ENCODE measurements around the gene SPATA6L.
A peak's percentile ranks its signal among the peaks of the same experiment; 100 is the strongest.

Gene SPATA6L

DNA sequence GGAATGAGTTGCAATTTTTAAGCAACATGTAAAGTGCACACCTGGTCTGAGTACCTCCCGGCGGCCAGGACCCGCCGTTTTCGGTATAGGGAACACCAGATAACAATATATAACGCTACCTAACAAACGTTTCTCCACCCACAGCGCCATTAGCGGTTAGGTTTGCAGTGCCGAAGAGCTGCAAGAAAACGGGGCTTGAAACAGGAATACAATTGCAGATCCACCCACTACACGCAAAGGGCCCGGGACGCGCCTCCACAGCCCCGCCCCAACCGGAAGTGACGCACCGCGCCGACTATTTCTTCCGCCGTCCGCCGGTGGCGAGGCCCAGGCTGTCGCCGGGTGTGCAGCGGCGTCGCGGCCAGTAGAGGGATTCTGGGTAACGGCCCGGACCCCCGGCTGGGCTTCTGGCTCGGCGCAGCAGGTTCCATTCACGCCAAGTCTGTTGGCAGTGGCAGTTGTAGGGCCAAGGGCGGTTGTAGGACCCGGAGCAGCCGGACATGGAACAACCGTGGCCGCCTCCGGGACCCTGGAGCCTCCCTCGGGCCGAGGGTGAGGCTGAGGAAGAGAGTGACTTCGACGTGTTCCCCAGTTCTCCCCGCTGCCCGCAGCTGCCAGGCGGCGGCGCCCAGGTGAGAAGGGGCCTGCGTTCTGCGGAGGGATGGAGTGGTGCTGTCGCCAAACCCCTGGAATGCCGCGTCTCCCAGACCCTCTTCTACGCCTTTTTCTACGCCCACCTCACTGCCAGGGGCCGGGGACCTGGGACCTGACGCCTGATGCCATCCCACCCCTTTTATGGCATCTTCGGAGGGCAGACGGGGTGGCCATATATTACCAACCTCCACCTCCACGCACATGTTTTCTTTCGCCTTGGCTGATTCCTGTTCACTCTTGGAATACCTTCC, 13.2 kb upstream of the SPATA6L start, which contains the start of gene CDC37L1:
TSS of gene CDC37L1 (plus strand) at position 302 of the 905 bp plus-strand sequence. CDS start at position 501, 199 bp downstream.
- TF ChIP-seq, protein P1, sequence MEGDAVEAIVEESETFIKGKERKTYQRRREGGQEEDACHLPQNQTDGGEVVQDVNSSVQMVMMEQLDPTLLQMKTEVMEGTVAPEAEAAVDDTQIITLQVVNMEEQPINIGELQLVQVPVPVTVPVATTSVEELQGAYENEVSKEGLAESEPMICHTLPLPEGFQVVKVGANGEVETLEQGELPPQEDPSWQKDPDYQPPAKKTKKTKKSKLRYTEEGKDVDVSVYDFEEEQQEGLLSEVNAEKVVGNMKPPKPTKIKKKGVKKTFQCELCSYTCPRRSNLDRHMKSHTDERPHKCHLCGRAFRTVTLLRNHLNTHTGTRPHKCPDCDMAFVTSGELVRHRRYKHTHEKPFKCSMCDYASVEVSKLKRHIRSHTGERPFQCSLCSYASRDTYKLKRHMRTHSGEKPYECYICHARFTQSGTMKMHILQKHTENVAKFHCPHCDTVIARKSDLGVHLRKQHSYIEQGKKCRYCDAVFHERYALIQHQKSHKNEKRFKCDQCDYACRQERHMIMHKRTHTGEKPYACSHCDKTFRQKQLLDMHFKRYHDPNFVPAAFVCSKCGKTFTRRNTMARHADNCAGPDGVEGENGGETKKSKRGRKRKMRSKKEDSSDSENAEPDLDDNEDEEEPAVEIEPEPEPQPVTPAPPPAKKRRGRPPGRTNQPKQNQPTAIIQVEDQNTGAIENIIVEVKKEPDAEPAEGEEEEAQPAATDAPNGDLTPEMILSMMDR (IDR thresholded peaks at IDR 0.05; ENCODE audit: borderline replicate concordance, control extremely low read depth, extremely low read depth, insufficient read depth, missing control alignments), result peak; percentile 60
- peak; percentile 94 for DNase-seq (ENCODE audit: low spot score)
- in situ Hi-C loops (cut with MboI; ENCODE audit: low sequenced_read_pairs, unreplicated experiment), result no loop called here

DNA sequence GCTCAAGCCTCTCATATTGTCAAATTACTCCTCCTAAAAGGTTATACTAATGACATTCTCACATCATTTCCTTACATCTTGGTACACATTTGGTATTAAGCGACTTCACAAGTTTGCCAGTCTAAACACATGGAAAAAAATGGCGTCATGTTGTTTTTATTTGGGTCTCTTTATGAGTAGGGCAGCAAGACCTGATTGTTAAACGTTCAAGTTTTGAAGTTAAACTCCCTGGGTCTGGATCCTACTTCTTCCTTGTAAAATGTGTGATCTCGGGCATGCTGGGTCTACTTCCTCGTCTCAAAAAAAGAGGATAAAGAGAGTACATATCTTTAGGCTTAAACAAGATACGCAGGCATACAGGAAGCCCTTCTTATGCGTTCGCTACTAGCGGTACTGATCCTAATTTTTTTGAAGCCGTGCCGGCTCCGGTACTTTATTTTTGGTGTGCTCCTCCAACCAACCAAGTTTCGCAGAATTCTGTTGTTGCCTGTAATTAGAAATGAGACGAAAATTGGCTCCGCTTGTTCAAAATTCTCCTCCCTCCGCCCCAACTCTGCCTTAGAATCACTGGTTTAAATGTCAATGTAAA, 12.5 kb upstream of the SPATA6L start:
- DNase-seq (ENCODE audit: low spot score), result no peak
- TF ChIP-seq, protein P1 (IDR thresholded peaks at IDR 0.05; ENCODE audit: borderline replicate concordance, control extremely low read depth, extremely low read depth, insufficient read depth, missing control alignments), result no peak
- in situ Hi-C loops (cut with MboI; ENCODE audit: low sequenced_read_pairs, unreplicated experiment), result no loop called here

DNA sequence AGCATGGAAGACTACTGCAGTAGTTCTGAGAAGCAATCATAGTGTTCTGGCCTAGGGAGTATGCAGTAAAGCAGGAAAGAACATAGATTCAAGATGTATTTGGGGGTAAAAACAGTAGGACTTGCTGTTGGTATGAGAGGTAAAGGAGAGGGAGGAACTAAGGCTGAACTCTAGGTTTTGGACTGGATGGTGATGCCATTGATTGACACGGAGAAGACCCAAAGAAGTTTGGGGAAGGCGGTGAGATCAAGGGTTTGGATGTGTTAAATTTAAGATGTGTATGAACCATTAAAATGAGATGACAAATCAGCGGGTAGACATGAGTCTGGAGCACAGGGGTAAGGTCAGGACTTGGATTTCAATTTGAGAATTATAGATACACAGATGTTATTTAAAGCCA, 11.1 kb upstream of the SPATA6L start:
- DNase-seq (ENCODE audit: low spot score), result no peak
- TF ChIP-seq, protein P1 (IDR thresholded peaks at IDR 0.05; ENCODE audit: borderline replicate concordance, control extremely low read depth, extremely low read depth, insufficient read depth, missing control alignments), result no peak
- in situ Hi-C loops (cut with MboI; ENCODE audit: low sequenced_read_pairs, unreplicated experiment), result no loop called here

DNA sequence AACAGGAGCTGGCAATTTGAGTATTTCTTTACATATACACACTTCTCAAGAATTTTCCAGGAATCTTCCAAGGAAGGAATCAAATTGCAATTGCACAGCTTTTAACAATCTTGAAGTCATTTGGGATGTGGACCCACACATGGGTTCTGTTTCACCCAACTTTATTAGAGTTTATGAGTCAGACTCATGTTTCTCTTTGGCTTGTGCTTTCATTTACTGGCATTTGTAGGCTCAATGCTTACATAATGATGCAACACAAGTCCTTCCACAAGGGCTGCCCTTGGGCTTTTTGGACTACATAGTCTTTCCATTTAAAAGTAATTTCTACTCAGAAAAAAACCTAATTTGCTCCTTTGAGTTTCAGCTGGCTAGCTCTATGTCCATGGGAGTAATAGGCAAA, 8.5 kb upstream of the SPATA6L start:
- TF ChIP-seq, protein P1 (IDR thresholded peaks at IDR 0.05; ENCODE audit: borderline replicate concordance, control extremely low read depth, extremely low read depth, insufficient read depth, missing control alignments), result no peak
- in situ Hi-C loops (cut with MboI; ENCODE audit: low sequenced_read_pairs, unreplicated experiment), result no loop called here
- DNase-seq (ENCODE audit: low spot score), result no peak

DNA sequence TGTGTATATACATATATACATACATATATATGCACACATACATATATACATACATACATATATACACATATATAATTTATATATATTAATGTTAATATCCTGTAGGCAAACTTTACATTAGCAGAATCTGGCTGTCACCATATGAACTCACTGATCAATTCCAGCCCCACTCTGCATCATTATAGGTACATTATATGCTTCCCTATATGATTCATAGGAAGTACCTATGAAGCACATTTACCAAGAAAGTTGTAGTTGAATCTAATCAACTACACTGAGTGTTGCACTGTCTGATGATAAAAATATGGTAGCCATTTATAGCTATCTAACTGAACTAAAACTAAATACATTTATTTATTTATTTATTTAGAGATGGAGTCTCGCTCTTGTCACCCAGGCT, 5.5 kb upstream of the SPATA6L start:
- TF ChIP-seq, protein P1 (IDR thresholded peaks at IDR 0.05; ENCODE audit: borderline replicate concordance, control extremely low read depth, extremely low read depth, insufficient read depth, missing control alignments), result no peak
- DNase-seq (ENCODE audit: low spot score), result no peak
- in situ Hi-C loops (cut with MboI; ENCODE audit: low sequenced_read_pairs, unreplicated experiment), result no loop called here

DNA sequence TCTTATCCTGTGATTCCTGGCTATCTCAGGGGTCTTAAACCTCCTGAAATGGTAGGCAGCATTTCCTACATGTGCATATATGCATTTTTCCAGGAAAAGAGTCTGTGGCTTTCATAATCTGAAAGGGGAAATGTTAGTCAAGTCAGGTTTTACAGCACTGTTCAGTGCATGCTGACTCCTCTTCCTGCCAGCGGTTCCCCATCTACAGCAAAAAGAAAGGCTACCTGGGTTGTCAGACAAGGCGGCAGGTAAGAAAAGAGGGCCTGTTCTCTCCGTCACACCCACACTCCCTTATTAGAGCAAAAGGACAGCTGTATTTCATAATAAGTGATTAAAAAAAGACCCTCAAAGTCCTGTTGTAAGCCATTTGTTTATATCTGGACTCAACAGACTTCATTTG, 4.3 kb upstream of the SPATA6L start:
- in situ Hi-C loops (cut with MboI; ENCODE audit: low sequenced_read_pairs, unreplicated experiment), result no loop called here
- DNase-seq (ENCODE audit: low spot score), result no peak
- TF ChIP-seq, protein P1 (IDR thresholded peaks at IDR 0.05; ENCODE audit: borderline replicate concordance, control extremely low read depth, extremely low read depth, insufficient read depth, missing control alignments), result no peak

Data from GM13976 (cell line).